Fibroblast of lung (primary cell): ENCODE measurements around the gene CCNA2.

Source experiments
- EZH2 ChIP-seq: IDR thresholded peaks from 2 replicates; pipeline ENCODE4 v1.5.1; 2012; ENCODE audit warnings: low read length, control low read depth, mild to moderate bottlenecking; ENCODE audit errors: missing control alignments
- TF ChIP-seq, protein P1 (sequence below), 2 donors: IDR thresholded peaks in 1 of 2; conservative IDR thresholded peaks in 1 of 2; 1 replicate in 1 of 2; 2 replicates in 1 of 2; pipeline ENCODE4 v1.5.1; 2011 to 2012; ENCODE audit warnings: low read length in 2 of 2, control low read depth in 1 of 2, inconsistent platforms in 1 of 2, low read depth in 1 of 2, mild to moderate bottlenecking in 1 of 2

DNA sequence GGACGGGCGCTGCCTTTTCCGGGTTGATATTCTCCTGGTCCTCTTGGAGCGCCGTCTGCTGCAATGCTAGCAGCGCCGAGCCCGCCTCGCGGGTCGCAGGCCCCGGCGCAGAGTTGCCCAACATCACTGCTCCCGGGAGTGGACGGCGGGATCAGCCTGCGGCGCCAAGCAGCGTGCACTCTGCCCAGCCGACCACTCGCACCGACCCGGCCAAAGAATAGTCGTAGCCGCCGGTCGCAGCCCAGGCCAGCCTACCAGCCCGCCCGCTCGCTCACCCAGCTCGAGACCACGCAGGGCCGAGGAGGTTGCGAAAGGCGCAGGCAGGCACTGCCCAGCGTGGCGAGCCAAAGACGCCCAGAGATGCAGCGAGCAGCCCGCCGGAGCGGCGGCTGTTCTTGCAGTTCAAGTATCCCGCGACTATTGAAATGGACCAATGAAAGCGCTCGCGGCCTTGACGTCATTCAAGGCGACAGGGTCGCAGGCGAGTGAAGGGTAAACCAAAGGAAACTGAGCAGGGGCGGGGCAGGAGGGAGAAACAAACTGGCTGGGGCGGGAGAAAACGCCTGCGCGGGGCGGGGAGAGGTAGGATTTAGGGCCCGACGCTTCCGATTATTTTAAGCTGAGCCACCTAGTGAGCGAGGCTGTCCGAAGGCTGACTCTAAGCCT is at the start of gene CCNA2:
- TF ChIP-seq, protein P1, sequence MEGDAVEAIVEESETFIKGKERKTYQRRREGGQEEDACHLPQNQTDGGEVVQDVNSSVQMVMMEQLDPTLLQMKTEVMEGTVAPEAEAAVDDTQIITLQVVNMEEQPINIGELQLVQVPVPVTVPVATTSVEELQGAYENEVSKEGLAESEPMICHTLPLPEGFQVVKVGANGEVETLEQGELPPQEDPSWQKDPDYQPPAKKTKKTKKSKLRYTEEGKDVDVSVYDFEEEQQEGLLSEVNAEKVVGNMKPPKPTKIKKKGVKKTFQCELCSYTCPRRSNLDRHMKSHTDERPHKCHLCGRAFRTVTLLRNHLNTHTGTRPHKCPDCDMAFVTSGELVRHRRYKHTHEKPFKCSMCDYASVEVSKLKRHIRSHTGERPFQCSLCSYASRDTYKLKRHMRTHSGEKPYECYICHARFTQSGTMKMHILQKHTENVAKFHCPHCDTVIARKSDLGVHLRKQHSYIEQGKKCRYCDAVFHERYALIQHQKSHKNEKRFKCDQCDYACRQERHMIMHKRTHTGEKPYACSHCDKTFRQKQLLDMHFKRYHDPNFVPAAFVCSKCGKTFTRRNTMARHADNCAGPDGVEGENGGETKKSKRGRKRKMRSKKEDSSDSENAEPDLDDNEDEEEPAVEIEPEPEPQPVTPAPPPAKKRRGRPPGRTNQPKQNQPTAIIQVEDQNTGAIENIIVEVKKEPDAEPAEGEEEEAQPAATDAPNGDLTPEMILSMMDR (conservative IDR thresholded peaks at IDR 0.05 in 1 of 2, IDR thresholded peaks at IDR 0.05 in 1 of 2; ENCODE audit: low read depth in 1 of 2, low read length in 2 of 2) = no peak
- TF ChIP-seq EZH2 = no peak
